Right atrium auricular region (tissue), 2 donors: ENCODE measurements around the gene TMEM232. TPM values are rescaled to one million over a fixed set of nuclear protein-coding genes. Genes with fewer than 3 reads are reported as not detected.

ENCODE experiments used
- DNase-seq: peaks from one replicate; pipeline ENCODE4 v3.0.0-alpha.2; 2019; ENCODE audit warnings: low spot score
- H3K27ac ChIP-seq, 2 donors: fragments of 200-600 bp; sonication (generic); 1 replicate in 1 of 2; 2 replicates in 1 of 2; pipeline ENCODE4 v1.5.1; 2016 to 2019
- H3K27me3 ChIP-seq, 2 donors: fragments of 200-600 bp; sonication (generic); one replicate each; pipeline versions ENCODE4 v1.5.1 to v1.6.0; 2017 to 2019
- H3K36me3 ChIP-seq: fragments of 200-600 bp; sonication (generic); one replicate; pipeline ENCODE4 v1.5.1; 2016
- H3K4me1 ChIP-seq, 2 donors: fragments of 200-600 bp; sonication (generic); one replicate each; pipeline versions ENCODE4 v1.5.1 to v1.6.0; 2017 to 2019
- H3K4me3 ChIP-seq, 2 donors: fragments of 200-600 bp; sonication (generic); 1 replicate in 1 of 2; 2 replicates in 1 of 2; pipeline ENCODE4 v1.5.1; 2017 to 2019; ENCODE audit warnings: mild to moderate bottlenecking in 1 of 2, moderate library complexity in 1 of 2
- H3K9me3 ChIP-seq, 2 donors: fragments of 200-600 bp; sonication (generic); one replicate each; pipeline ENCODE4 v1.5.1; 2019
- CTCF ChIP-seq, 2 donors: fragments of 200-600 bp; sonication (generic); IDR thresholded peaks; one replicate each; pipeline ENCODE4 v1.5.1; 2019; ENCODE audit warnings: antibody characterized with exemption in 2 of 2
- total RNA-seq, 2 donors: library from RNA; depleted of rRNA; stranded (reverse); fragments of >200 nt; gene quantifications; one replicate each; pipeline ENCODE4 v1.1.0, GENCODE V29; 2016

Gene TMEM232
- total RNA-seq, 2 donors from 2014 or later = 1.1 to 1.2 TPM

- Histone ChIP-seq H3K4me1 (no peaks in the 10 kb centered on the region), H3K4me3 (no peak overlapping the region), H3K9me3 (no peaks in the 10 kb centered on the region), H3K36me3 (peaks cover 41% of the 10 kb centered on the region), H3K27ac (no peak overlapping the region), H3K27me3 (no peaks in the 10 kb centered on the region)
- no peak for DNase-seq
- TF ChIP-seq CTCF (IDR thresholded peaks at IDR 0.05) = peak; percentile 60 to 77
Measured at GRCh38 chr5:110757118-110757729, 30.8 kb upstream of the TMEM232 start.

DNA sequence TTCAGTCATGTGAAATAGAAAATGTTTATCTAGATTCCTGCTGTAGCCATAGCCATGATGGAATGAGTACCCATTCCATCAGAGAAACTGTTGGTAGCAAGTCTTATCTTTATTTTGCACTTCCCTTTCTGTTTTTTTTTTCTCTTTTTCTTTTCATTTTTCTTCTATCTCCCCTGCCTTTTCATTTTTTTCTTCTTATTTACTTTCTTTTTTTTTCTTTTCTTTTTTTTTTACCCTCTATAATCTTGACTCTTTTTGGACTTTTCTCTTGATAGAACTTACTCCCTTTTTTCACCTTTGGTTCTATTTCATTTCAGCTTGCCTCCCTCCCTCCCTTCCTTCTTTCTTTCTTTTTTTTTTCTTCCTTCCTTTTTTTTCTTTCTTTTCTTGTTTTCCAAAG is 27.7 kb upstream of the TMEM232 start:
- Histone ChIP-seq H3K36me3 (peaks cover 31% of the 10 kb centered on the region), H3K4me1 (no peaks in the 10 kb centered on the region), H3K9me3 (no peaks in the 10 kb centered on the region)

GRCh38 chr5:110753600-110753999 is 27.1 kb upstream of the TMEM232 start:
- no peaks in the 10 kb centered on the region for H3K4me1 ChIP-seq
- no peak for TF ChIP-seq CTCF (IDR thresholded peaks at IDR 0.05)
- peaks cover 31% of the 10 kb centered on the region for H3K36me3 ChIP-seq
- H3K27ac ChIP-seq = no peak overlapping the region
- no peak for DNase-seq
- no peaks in the 10 kb centered on the region for H3K9me3 ChIP-seq
- no peak overlapping the region for H3K4me3 ChIP-seq
- no peaks in the 10 kb centered on the region for H3K27me3 ChIP-seq

More for the DNA sequence above, 27.7 kb upstream of the TMEM232 start:
- no peak for TF ChIP-seq CTCF (IDR thresholded peaks at IDR 0.05)
- H3K27me3 ChIP-seq = no peaks in the 10 kb centered on the region
- DNase-seq = no peak
- H3K4me3 ChIP-seq = no peak overlapping the region
- H3K27ac ChIP-seq = no peak overlapping the region

DNA sequence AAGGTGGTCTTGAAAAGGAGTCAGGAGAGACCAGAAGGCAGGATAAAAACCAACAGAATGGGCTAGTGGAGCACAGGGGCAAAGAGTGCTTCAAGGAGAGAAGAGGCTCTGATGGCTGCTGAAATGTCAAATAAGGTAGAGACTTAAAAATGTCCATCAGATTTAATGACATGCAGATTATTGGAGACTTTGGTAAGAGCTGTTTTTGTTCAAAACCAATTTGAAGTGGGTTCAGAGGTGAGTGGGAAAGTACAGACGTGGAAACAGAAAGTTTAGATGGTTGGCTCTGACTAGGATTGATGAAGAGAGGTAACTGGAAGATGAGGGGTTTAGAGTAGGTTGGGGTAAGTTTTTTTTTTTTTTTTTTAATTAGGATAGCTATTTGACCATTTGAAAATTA is 26.5 kb upstream of the TMEM232 start:
- Histone ChIP-seq H3K9me3 (no peaks in the 10 kb centered on the region), H3K4me1 (no peaks in the 10 kb centered on the region), H3K4me3 (no peak overlapping the region), H3K36me3 (peaks cover 35% of the 10 kb centered on the region), H3K27ac (no peak overlapping the region), H3K27me3 (no peaks in the 10 kb centered on the region)
- TF ChIP-seq CTCF (IDR thresholded peaks at IDR 0.05) = no peak
- DNase-seq = no peak

DNA sequence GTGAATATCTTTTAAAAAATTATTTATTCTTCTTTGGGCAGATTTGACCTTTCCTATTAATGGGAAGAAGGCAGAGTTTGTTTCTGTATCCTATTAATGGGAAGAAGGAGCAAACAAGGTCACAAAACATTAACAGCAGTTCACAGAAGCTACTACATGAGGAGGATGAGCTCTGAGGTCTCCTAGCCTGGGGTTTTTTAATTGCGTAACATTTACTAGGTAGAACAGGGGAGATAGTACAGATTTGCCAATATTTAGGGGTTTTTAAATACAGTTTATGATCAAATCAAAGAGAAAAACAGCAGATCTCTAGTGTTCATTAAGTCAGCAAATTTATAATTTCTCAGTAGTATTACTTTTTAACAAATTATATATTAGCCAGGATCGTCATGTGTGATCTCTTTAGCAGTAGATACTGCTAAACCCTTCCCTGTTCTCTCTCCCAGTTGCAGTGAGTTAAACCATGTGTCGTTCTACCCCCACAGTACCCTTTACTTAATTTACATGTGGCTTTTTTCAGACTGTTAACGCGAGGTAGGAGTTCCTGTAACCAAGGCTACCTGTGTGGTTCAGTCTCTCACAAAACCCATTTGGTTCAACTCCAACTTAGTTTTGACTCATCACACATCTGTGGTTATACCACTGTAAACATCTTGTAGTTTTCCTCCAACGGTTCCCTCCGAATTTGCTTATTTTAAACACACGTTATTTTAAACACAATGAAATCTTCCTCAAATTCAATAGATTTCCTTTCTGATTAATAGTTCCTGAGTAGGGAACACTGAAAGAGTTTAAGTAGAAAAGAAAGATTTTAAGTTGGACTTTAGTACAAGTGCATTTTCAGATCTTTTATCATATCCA is 25.7 kb upstream of the TMEM232 start:
- Histone ChIP-seq H3K4me3 (no peak overlapping the region), H3K27me3 (no peaks in the 10 kb centered on the region), H3K36me3 (peaks cover 34% of the 10 kb centered on the region), H3K4me1 (no peaks in the 10 kb centered on the region), H3K27ac (no peak overlapping the region), H3K9me3 (no peaks in the 10 kb centered on the region)
- DNase-seq = no peak
- TF ChIP-seq CTCF (IDR thresholded peaks at IDR 0.05) = no peak
